IPS DF 6.9 (cell line): Measurements from ENCODE around the gene MRPL43.
"Not testable (repeated sequence)": the region's sequence is repeated elsewhere in the genome, so short reads cannot be mapped to it uniquely, and the experiment has no call there.

Source experiments
- DNase-seq: peaks from one replicate; pipeline ENCODE4 v3.0.0-alpha.2; 2013; ENCODE audit warnings: low read depth, low spot score
- H3K27ac ChIP-seq: one replicate; pipeline ENCODE4 v1.5.1; 2013; ENCODE audit warnings: low read length, control low read depth
- H3K27me3 ChIP-seq: 2 replicates; pipeline ENCODE4 v1.6.1; 2013; ENCODE audit warnings: mild to moderate bottlenecking, low read length; ENCODE audit not compliant: control insufficient read depth, insufficient read depth
- H3K36me3 ChIP-seq: 2 replicates; pipeline ENCODE4 v1.6.1; 2013; ENCODE audit warnings: low read length; ENCODE audit not compliant: control insufficient read depth, insufficient read depth
- H3K4me1 ChIP-seq: 2 replicates; pipeline ENCODE4 v1.6.1; 2013; ENCODE audit warnings: low read length; ENCODE audit not compliant: control insufficient read depth, insufficient read depth
- H3K4me3 ChIP-seq: 2 replicates; pipeline ENCODE4 v1.5.1; 2013; ENCODE audit warnings: mild to moderate bottlenecking, low read length
- H3K9me3 ChIP-seq: 2 replicates; pipeline ENCODE4 v1.6.1; 2013; ENCODE audit warnings: low read length, inconsistent platforms; ENCODE audit not compliant: control insufficient read depth, insufficient read depth
- WGBS: extraction: QIAGEN DNeasy Blood & Tissue Kit; methylation state at CpG from one replicate; pipeline ENCODE4 v1.1.7; 2013; ENCODE audit warnings: mixed read lengths, missing lambda C conversion rate; ENCODE audit not compliant: insufficient read length, insufficient coverage; 5-methylcytosine and 5-hydroxymethylcytosine counted together

Gene MRPL43

GRCh38 chr10:100986952-100987684 lies at the start of gene MRPL43, which contains the start of gene TWNK:
Gene MRPL43, minus strand, starts transcription at chr10:100987497. Its CDS starts 54 bp downstream, at chr10:100987443.
Gene TWNK, plus strand, starts transcription at chr10:100987543. Its CDS starts 668 bp downstream, at chr10:100988211.
- no peaks in the 10 kb centered on the region for H3K9me3 ChIP-seq
- H3K36me3 ChIP-seq: peaks cover 23% of the 10 kb centered on the region
- peak within 1 kb of the TSS; percentile 84 for H3K4me3 ChIP-seq
- H3K4me1 ChIP-seq: peaks cover 4% of the 10 kb centered on the region; the same call in 1 of the 2 replicates
- no peak within 1 kb of the TSS for H3K27ac ChIP-seq
- no peaks in the 10 kb centered on the region for H3K27me3 ChIP-seq
- DNase-seq: no peak
- no CpG with 5 or more reads among the region's 75 CpGs for WGBS

GRCh38 chr10:101036726-101037125 lies 49.4 kb upstream of the MRPL43 start:
- Histone ChIP-seq H3K27me3 (peaks cover 4% of the 10 kb centered on the region; the same call in 1 of the 2 replicates), H3K9me3 (no peaks in the 10 kb centered on the region), H3K4me1 (0 out of 2 replicates have a peak, but pooled peaks cover 3% of the 10 kb centered on the region), H3K4me3 (no peak overlapping the region), H3K27ac (no peak overlapping the region), H3K36me3 (no peaks in the 10 kb centered on the region)
- no peak for DNase-seq
- WGBS: no CpG with 5 or more reads among the region's 7 CpGs

- Histone ChIP-seq H3K9me3 (no peaks in the 10 kb centered on the region), H3K27me3 (peaks cover 4% of the 10 kb centered on the region; the same call in 1 of the 2 replicates), H3K36me3 (no peaks in the 10 kb centered on the region), H3K4me1 (peaks cover 5% of the 10 kb centered on the region; the same call in 1 of the 2 replicates), H3K27ac (no peak overlapping the region), H3K4me3 (no peak overlapping the region)
- DNase-seq: no peak
- WGBS: no CpG with 5 or more reads among the region's 10 CpGs
Measured at GRCh38 chr10:101035916-101036702, 48.8 kb upstream of the MRPL43 start.

- Histone ChIP-seq H3K4me3 (no peak overlapping the region), H3K4me1 (peaks cover 7% of the 10 kb centered on the region; the same call in 1 of the 2 replicates), H3K27ac (no peak overlapping the region), H3K36me3 (no peaks in the 10 kb centered on the region), H3K9me3 (no peaks in the 10 kb centered on the region), H3K27me3 (peaks cover 4% of the 10 kb centered on the region; the same call in 1 of the 2 replicates)
- WGBS: no CpG with 5 or more reads among the region's 7 CpGs
- DNase-seq: no peak
Measured at GRCh38 chr10:101035314-101035713, 48.0 kb upstream of the MRPL43 start.

- not testable (repeated sequence) for H3K4me3 ChIP-seq, H3K36me3 ChIP-seq, H3K9me3 ChIP-seq, DNase-seq, H3K27ac ChIP-seq, H3K27me3 ChIP-seq
- WGBS: no CpG with 5 or more reads among the region's 4 CpGs
- H3K4me1 ChIP-seq: peaks cover 10% of the 10 kb centered on the region; the same call in 1 of the 2 replicates
Measured at GRCh38 chr10:101034404-101034803, 47.1 kb upstream of the MRPL43 start.

GRCh38 chr10:101033276-101033675 lies 46.0 kb upstream of the MRPL43 start:
- Histone ChIP-seq H3K36me3 (no peaks in the 10 kb centered on the region), H3K4me1 (peaks cover 11% of the 10 kb centered on the region; the same call in 1 of the 2 replicates), H3K27ac (no peak overlapping the region), H3K9me3 (no peaks in the 10 kb centered on the region), H3K4me3 (no peak overlapping the region), H3K27me3 (peaks cover 4% of the 10 kb centered on the region; the same call in 1 of the 2 replicates)
- WGBS: no CpG with 5 or more reads among the region's 3 CpGs
- no peak for DNase-seq

- Histone ChIP-seq H3K4me1 (peaks cover 11% of the 10 kb centered on the region; the same call in 1 of the 2 replicates), H3K36me3 (no peaks in the 10 kb centered on the region), H3K27me3 (peaks cover 4% of the 10 kb centered on the region; the same call in 1 of the 2 replicates), H3K9me3 (no peaks in the 10 kb centered on the region), H3K4me3 (peak overlapping the region; percentile 51; the same call in 1 of the 2 replicates), H3K27ac (no peak overlapping the region)
- no CpG with 5 or more reads among the region's 6 CpGs for WGBS
- no peak for DNase-seq
Measured at GRCh38 chr10:101032637-101033224, 45.4 kb upstream of the MRPL43 start.

GRCh38 chr10:101031796-101032636 lies 44.7 kb upstream of the MRPL43 start:
- peaks cover 4% of the 10 kb centered on the region; the same call in 1 of the 2 replicates for H3K27me3 ChIP-seq

GRCh38 chr10:101031128-101031795 lies 44.0 kb upstream of the MRPL43 start, which contains the start of the genes PDZD7 and SFXN3:
Gene PDZD7, minus strand, starts transcription at chr10:101031129. Its CDS starts 910 bp downstream, at chr10:101030219.
Gene SFXN3, plus strand, starts transcription at chr10:101031234. Its CDS starts 3,461 bp downstream, at chr10:101034695.
- H3K4me1 ChIP-seq: peaks cover 11% of the 10 kb centered on the region; the same call in 1 of the 2 replicates
- H3K4me3 ChIP-seq: peak within 1 kb of the TSS; percentile 51; the same call in 1 of the 2 replicates
- no peaks in the 10 kb centered on the region for H3K9me3 ChIP-seq
- WGBS: no CpG with 5 or more reads among the region's 38 CpGs
- DNase-seq: no peak
- H3K36me3 ChIP-seq: no peaks in the 10 kb centered on the region
- no peak within 1 kb of the TSS for H3K27ac ChIP-seq
- peaks cover 4% of the 10 kb centered on the region; the same call in 1 of the 2 replicates for H3K27me3 ChIP-seq

More at GRCh38 chr10:101031796-101032636, 44.7 kb upstream of the MRPL43 start:
- Histone ChIP-seq H3K36me3 (no peaks in the 10 kb centered on the region), H3K4me1 (peaks cover 11% of the 10 kb centered on the region; the same call in 1 of the 2 replicates), H3K9me3 (no peaks in the 10 kb centered on the region), H3K27ac (no peak overlapping the region), H3K4me3 (peak overlapping the region; percentile 51; the same call in 1 of the 2 replicates)
- no CpG with 5 or more reads among the region's 47 CpGs for WGBS
- DNase-seq: no peak
